Smooth muscle cell (in vitro differentiated cells): Measurements from ENCODE around the gene APH1B. TPM values are rescaled to one million over a fixed set of nuclear protein-coding genes. Genes with fewer than 3 reads are reported as not detected.

ENCODE experiments used
- DNase-seq: peaks from one replicate; lab custom pipeline; 2025; ENCODE audit not compliant: unreplicated experiment; lab: John Stamatoyannopoulos, UW
- H2AFZ ChIP-seq: fragments of 200-600 bp; sonication (generic); 2 replicates; pipeline ENCODE4 v1.6.0; 2016; ENCODE audit warnings: antibody characterized with exemption, low read depth, mild to moderate bottlenecking
- H3F3A ChIP-seq: fragments of 200-600 bp; sonication (generic); 2 replicates; pipeline ENCODE4 v1.6.0; 2017; ENCODE audit warnings: antibody characterized with exemption, low read depth
- H3K27ac ChIP-seq: fragments of 200-600 bp; sonication (generic); 2 replicates; pipeline ENCODE4 v1.5.1; 2016; ENCODE audit warnings: low read depth, mild to moderate bottlenecking
- H3K27me3 ChIP-seq: fragments of 200-600 bp; sonication (generic); 2 replicates; pipeline ENCODE4 v1.6.1; 2016; ENCODE audit warnings: low read depth, mild to moderate bottlenecking
- H3K36me3 ChIP-seq: fragments of 200-600 bp; sonication (generic); 2 replicates; pipeline ENCODE4 v1.5.1; 2016; ENCODE audit warnings: low read depth
- H3K4me1 ChIP-seq: fragments of 200-600 bp; sonication (generic); 2 replicates; pipeline ENCODE4 v1.5.1; 2016; ENCODE audit warnings: low read depth
- H3K4me2 ChIP-seq: fragments of 200-600 bp; sonication (generic); 2 replicates; pipeline ENCODE4 v1.6.0; 2016; ENCODE audit warnings: mild to moderate bottlenecking
- H3K4me3 ChIP-seq: fragments of 200-600 bp; sonication (generic); 2 replicates; pipeline ENCODE4 v1.5.1; 2016; ENCODE audit warnings: mild to moderate bottlenecking
- H3K79me2 ChIP-seq: fragments of 200-600 bp; sonication (generic); 2 replicates; pipeline ENCODE4 v1.6.0; 2016; ENCODE audit warnings: low read depth, mild to moderate bottlenecking
- H3K9ac ChIP-seq: fragments of 200-600 bp; sonication (generic); 2 replicates; pipeline ENCODE4 v1.6.0; 2016; ENCODE audit warnings: low read depth
- H3K9me3 ChIP-seq: fragments of 200-600 bp; sonication (generic); replicated peaks from 2 replicates; pipeline ENCODE4 v1.5.1; 2016; ENCODE audit warnings: low read depth
- H4K20me1 ChIP-seq: fragments of 200-600 bp; sonication (generic); 2 replicates; pipeline ENCODE4 v1.6.0; 2016; ENCODE audit warnings: low read depth
- CTCF ChIP-seq: fragments of 200-600 bp; sonication (generic); IDR thresholded peaks from 2 replicates; pipeline ENCODE4 v1.5.1; 2017; ENCODE audit warnings: borderline replicate concordance, mild to moderate bottlenecking, antibody characterized with exemption; ENCODE audit not compliant: insufficient read depth, poor library complexity, severe bottlenecking
- WGBS: methylation state at CpG from one replicate; pipeline ENCODE4 v1.1.7; 2016; ENCODE audit warnings: low lambda C conversion rate; 5-methylcytosine and 5-hydroxymethylcytosine counted together
- polyA plus RNA-seq: library from polyadenylated mRNA; unstranded; fragments of >200 nt; fragmentation: Nextera tagmentation; extraction: Ambion mirVana; gene quantifications from 2 replicates; pipeline ENCODE4 v1.2.1, GENCODE V29; 2016
- total RNA-seq: library from RNA; depleted of rRNA; stranded (reverse); fragments of >200 nt; gene quantifications from 2 replicates; pipeline ENCODE4 v1.2.3, GENCODE V29; 2014

Gene APH1B
- 10.5 and 14.3 TPM in 2 replicates for total RNA-seq
- 9.5 and 15.5 TPM in 2 replicates for polyA plus RNA-seq

GRCh38 chr15:63277038-63277892 lies at the start of gene APH1B:
Gene APH1B, plus strand, starts transcription at chr15:63277605. Its CDS starts 19 bp downstream, at chr15:63277624.
- WGBS: 1% methylated on average over 65 of the region's 102 CpGs
- no peaks in the 10 kb centered on the region for H3K9me3 ChIP-seq
- peak within 1 kb of the TSS; percentile 82 for H3K9ac ChIP-seq
- H2AFZ ChIP-seq: peak within 1 kb of the TSS; percentile 78
- H3K27me3 ChIP-seq: no peaks in the 10 kb centered on the region
- no peaks in the 10 kb centered on the region for H3K36me3 ChIP-seq
- no peak for TF ChIP-seq CTCF
- no peak within 1 kb of the TSS for H3K27ac ChIP-seq
- DNase-seq: peak; percentile 65
- no peaks in the 10 kb centered on the region for H3K79me2 ChIP-seq
- H3K4me3 ChIP-seq: peak within 1 kb of the TSS; percentile 94
- H3K4me2 ChIP-seq: peak within 1 kb of the TSS; percentile 91
- H4K20me1 ChIP-seq: no peaks in the 10 kb centered on the region
- peaks cover 12% of the 10 kb centered on the region for H3F3A ChIP-seq
- peaks cover 9% of the 10 kb centered on the region for H3K4me1 ChIP-seq

- H3F3A ChIP-seq: no peaks in the 10 kb centered on the region
- no peaks in the 10 kb centered on the region for H3K9me3 ChIP-seq
- peaks cover 4% of the 10 kb centered on the region for H3K4me1 ChIP-seq
- no peak overlapping the region for H3K4me2 ChIP-seq
- no peaks in the 10 kb centered on the region for H3K27me3 ChIP-seq
- H2AFZ ChIP-seq: no peak overlapping the region
- no peak overlapping the region for H3K9ac ChIP-seq
- no peaks in the 10 kb centered on the region for H3K79me2 ChIP-seq
- 95% methylated on average over 2 of the region's 2 CpGs for WGBS
- DNase-seq: no peak
- H3K4me3 ChIP-seq: no peak overlapping the region
- no peak for TF ChIP-seq CTCF
- no peak overlapping the region for H3K27ac ChIP-seq
- peaks cover 3% of the 10 kb centered on the region for H4K20me1 ChIP-seq
- no peaks in the 10 kb centered on the region for H3K36me3 ChIP-seq
Observed at GRCh38 chr15:63227689-63228088, 49.7 kb upstream of the APH1B start.

GRCh38 chr15:63231206-63231605 lies 46.2 kb upstream of the APH1B start:
- no peak overlapping the region for H3K4me3 ChIP-seq
- H3K27ac ChIP-seq: no peak overlapping the region
- peaks cover 19% of the 10 kb centered on the region for H3K4me1 ChIP-seq
- no peak for DNase-seq
- no peaks in the 10 kb centered on the region for H3K9me3 ChIP-seq
- 94% methylated on average over 3 of the region's 3 CpGs for WGBS
- H3K36me3 ChIP-seq: no peaks in the 10 kb centered on the region
- no peak for TF ChIP-seq CTCF
- no peak overlapping the region for H3K9ac ChIP-seq
- H3K79me2 ChIP-seq: no peaks in the 10 kb centered on the region
- no peak overlapping the region for H2AFZ ChIP-seq
- no peak overlapping the region for H3K4me2 ChIP-seq
- no peaks in the 10 kb centered on the region for H3F3A ChIP-seq
- peaks cover 9% of the 10 kb centered on the region for H4K20me1 ChIP-seq
- no peaks in the 10 kb centered on the region for H3K27me3 ChIP-seq

GRCh38 chr15:63231706-63232105 lies 45.7 kb upstream of the APH1B start:
- no peak overlapping the region for H3K9ac ChIP-seq
- no peaks in the 10 kb centered on the region for H3K9me3 ChIP-seq
- H3K27ac ChIP-seq: no peak overlapping the region
- DNase-seq: no peak
- H3K4me3 ChIP-seq: no peak overlapping the region
- H3K79me2 ChIP-seq: peaks cover under 1% of the 10 kb centered on the region
- H3K4me2 ChIP-seq: no peak overlapping the region
- no peak for TF ChIP-seq CTCF
- H3K4me1 ChIP-seq: peaks cover 19% of the 10 kb centered on the region
- WGBS: 83% methylated on average over 1 of the region's 1 CpG
- no peaks in the 10 kb centered on the region for H3K27me3 ChIP-seq
- H3F3A ChIP-seq: no peaks in the 10 kb centered on the region
- peaks cover 11% of the 10 kb centered on the region for H4K20me1 ChIP-seq
- no peak overlapping the region for H2AFZ ChIP-seq
- no peaks in the 10 kb centered on the region for H3K36me3 ChIP-seq
